Coronary artery (tissue), 2 donors: ENCODE results near the gene C20orf144.

Experiments
- DNase-seq: peaks from one replicate; pipeline ENCODE4 v3.0.0-alpha.2; 2017; ENCODE audit warnings: low spot score
- H3K27ac ChIP-seq, 2 donors: fragments of 200-600 bp; sonication (generic); one replicate each; pipeline ENCODE4 v1.5.1; 2016 to 2019
- H3K4me3 ChIP-seq: fragments of 200-600 bp; sonication (generic); 2 replicates; pipeline ENCODE4 v1.5.1; 2016; ENCODE audit warnings: mild to moderate bottlenecking, moderate library complexity
- TF ChIP-seq, protein P1 (sequence below): fragments of 200-600 bp; sonication (generic); IDR thresholded peaks from one replicate; pipeline ENCODE4 v1.5.1; 2019; ENCODE audit warnings: antibody characterized with exemption

C20orf144 gene

DNA sequence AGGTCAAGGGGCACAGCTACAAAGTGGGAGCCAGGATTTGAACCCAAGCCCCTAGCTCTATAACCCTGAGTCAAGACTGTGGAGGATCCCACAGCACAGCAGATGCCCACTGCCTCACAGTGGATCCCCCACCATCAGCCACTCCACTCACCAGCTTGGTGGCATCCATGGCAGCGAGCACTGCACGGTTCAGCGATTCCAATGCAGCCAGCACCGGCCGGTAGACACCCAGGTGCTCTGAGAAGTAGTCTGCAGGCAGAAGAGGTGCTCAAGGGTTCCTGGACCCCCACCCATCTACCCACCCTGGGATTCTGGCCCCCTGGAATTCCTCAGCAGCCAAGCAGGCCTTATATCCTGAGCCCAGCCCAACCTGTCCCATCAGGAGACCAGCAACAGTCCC, 7.1 kb downstream of the C20orf144 start:
- peak overlapping the region in 1 of 2 donors; percentile 63 for H3K27ac ChIP-seq

DNA sequence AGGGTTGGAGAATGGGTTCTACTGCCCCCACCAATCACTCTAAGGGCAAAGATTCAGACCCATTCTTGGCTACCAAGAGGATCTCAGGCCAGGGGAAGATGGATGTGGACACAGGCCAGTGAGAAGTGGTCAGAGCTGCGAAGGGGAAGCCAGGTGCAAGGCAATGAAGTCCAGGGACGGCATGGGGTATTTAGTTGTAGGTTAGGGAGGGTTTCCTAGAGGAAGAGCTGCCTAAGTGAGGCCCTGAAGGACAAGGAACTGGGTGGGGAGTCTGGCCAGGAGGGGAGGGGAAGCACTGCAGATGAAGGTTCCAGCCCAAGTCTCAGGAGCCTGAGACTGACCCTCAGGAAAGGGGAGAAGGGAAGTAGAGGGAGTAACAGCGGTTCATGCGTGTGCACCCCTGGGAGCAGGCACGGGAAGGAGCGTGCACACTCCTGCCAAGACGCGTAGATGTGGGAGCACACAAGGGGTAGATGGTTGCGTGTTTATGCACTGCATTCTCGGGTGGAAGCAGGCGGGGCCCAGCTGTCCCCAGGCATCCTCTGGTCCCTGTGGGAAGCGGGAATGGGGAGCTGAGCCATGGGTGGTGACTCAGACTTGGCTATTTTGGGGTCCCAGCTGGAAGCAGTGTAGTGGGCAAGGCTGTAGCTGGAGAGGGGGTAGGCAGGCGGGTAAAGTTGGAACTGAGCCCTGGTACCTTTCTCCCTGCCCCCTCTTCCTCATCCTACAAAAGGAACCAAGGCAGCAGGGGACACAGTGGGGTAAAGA, 7.9 kb downstream of the C20orf144 start:
- TF ChIP-seq, protein P1, sequence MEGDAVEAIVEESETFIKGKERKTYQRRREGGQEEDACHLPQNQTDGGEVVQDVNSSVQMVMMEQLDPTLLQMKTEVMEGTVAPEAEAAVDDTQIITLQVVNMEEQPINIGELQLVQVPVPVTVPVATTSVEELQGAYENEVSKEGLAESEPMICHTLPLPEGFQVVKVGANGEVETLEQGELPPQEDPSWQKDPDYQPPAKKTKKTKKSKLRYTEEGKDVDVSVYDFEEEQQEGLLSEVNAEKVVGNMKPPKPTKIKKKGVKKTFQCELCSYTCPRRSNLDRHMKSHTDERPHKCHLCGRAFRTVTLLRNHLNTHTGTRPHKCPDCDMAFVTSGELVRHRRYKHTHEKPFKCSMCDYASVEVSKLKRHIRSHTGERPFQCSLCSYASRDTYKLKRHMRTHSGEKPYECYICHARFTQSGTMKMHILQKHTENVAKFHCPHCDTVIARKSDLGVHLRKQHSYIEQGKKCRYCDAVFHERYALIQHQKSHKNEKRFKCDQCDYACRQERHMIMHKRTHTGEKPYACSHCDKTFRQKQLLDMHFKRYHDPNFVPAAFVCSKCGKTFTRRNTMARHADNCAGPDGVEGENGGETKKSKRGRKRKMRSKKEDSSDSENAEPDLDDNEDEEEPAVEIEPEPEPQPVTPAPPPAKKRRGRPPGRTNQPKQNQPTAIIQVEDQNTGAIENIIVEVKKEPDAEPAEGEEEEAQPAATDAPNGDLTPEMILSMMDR, result no peak
- H3K4me3 ChIP-seq, result no peak overlapping the region
- peak overlapping the region; percentile 26 to 63 for H3K27ac ChIP-seq
- no peak for DNase-seq

More for the DNA sequence above, 7.1 kb downstream of the C20orf144 start:
- DNase-seq, result no peak
- H3K4me3 ChIP-seq, result no peak overlapping the region
- TF ChIP-seq, protein P1, result no peak

- Histone ChIP-seq H3K4me3 (no peak overlapping the region), H3K27ac (peak overlapping the region; percentile 26 to 63)
- DNase-seq, result no peak
- TF ChIP-seq, protein P1, result no peak
These were observed 8.8 kb downstream of the C20orf144 start for GRCh38 chr20:33670715-33671499.

- Histone ChIP-seq H3K27ac (peak overlapping the region in 1 of 2 donors; percentile 95), H3K4me3 (no peak overlapping the region)
- TF ChIP-seq, protein P1, result no peak
- no peak for DNase-seq
These were observed 9.6 kb downstream of the C20orf144 start for GRCh38 chr20:33671573-33672288.

DNA sequence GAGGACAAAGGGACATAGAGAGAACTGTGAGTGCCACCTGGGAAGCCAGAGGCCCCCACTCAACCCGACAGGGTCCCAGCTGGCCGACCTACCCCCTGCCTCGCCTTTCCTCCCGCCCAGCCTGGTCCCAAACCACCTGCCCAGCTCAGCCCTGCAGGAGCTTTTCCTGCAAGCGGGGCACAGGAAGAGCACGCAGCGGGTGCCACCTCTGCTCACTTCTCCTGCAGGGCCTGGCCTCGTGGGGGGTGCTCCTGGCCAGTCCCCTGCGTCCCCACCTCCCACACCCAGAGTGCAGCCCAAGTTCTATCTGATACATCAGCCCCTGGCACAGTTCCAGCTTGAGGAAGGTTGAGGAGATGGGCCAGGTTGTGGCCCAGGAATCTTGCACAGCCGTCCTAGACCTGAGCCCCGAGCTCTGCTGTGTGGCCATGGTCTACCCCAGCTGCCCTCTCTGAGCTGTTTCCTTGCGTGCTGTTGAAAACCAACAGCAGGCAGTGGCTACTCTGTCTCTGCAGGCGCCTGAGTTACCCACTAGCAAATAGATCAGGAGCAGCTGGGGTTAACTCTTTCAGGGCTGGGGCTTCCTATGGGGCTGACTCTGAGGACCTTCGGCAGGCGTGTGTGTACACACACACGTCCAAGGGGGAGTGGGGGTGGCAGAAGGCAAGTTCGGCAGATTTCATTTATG, 10.4 kb downstream of the C20orf144 start:
- peak overlapping the region; percentile 95 for H3K27ac ChIP-seq
- H3K4me3 ChIP-seq, result peak overlapping the region; percentile 87
- TF ChIP-seq, protein P1, result no peak
- no peak for DNase-seq

DNA sequence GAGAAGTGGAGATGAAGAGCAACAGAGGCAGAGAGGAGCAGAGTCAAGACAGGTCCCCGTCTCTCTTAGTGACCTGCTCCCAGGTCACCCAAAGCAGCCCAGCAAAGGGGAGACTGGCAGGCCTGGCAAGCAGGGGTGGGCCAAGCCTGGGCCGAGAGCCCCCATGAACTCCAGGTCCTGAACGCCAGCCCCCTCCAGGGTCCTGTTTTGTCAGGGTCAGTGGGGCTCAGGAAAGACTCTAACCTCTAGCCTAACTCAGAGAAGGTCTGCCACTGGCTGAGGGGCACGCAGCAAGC, 10.9 kb downstream of the C20orf144 start:
- TF ChIP-seq, protein P1, result no peak
- Histone ChIP-seq H3K4me3 (peak overlapping the region; percentile 87), H3K27ac (peak overlapping the region; percentile 95)
- DNase-seq, result no peak
